Loucy (cell line): ENCODE results near the gene TPRG1.
"Not testable (repeated sequence)": the region's sequence is repeated elsewhere in the genome, so short reads cannot be mapped to it uniquely, and the experiment has no call there.

Source experiments
- H2AFZ ChIP-seq: fragments of 200-600 bp; sonication (generic); 2 replicates; pipeline ENCODE4 v1.6.0; 2016; ENCODE audit warnings: antibody characterized with exemption, mild to moderate bottlenecking, low read length, moderate library complexity
- H3F3A ChIP-seq: fragments of 200-600 bp; 2 replicates; pipeline ENCODE4 v1.6.0; 2016; ENCODE audit warnings: antibody characterized with exemption, low read depth, mild to moderate bottlenecking
- H3K27me3 ChIP-seq: fragments of 200-600 bp; sonication (generic); 2 replicates; pipeline ENCODE4 v1.6.1; 2014; ENCODE audit warnings: low read length, mild to moderate bottlenecking; ENCODE audit not compliant: insufficient read depth, poor library complexity, severe bottlenecking
- H3K36me3 ChIP-seq: fragments of 200-600 bp; sonication (generic); 2 replicates; pipeline ENCODE4 v1.6.1; 2016; ENCODE audit warnings: low read length; ENCODE audit not compliant: insufficient read depth
- H3K4me1 ChIP-seq: fragments of 200-600 bp; sonication (generic); 2 replicates; pipeline ENCODE4 v1.5.1; 2014; ENCODE audit warnings: low read length, mild to moderate bottlenecking; ENCODE audit not compliant: insufficient read depth, poor library complexity, severe bottlenecking
- H3K4me2 ChIP-seq: fragments of 200-600 bp; sonication (generic); 2 replicates; pipeline ENCODE4 v1.6.0; 2014; ENCODE audit warnings: antibody characterized with exemption, low read length, low read depth, mild to moderate bottlenecking; ENCODE audit not compliant: poor library complexity, severe bottlenecking
- H3K4me3 ChIP-seq: fragments of 200-600 bp; sonication (generic); 2 replicates; pipeline ENCODE4 v1.5.1; 2014; ENCODE audit warnings: low read length, mild to moderate bottlenecking, mixed read lengths; ENCODE audit not compliant: poor library complexity, severe bottlenecking
- H3K79me2 ChIP-seq: fragments of 200-600 bp; sonication (generic); 2 replicates; pipeline ENCODE4 v1.6.1; 2014; ENCODE audit warnings: low read length; ENCODE audit not compliant: insufficient read depth
- H3K9ac ChIP-seq: fragments of 200-600 bp; sonication (generic); 2 replicates; pipeline ENCODE4 v1.6.0; 2014; ENCODE audit warnings: mild to moderate bottlenecking, low read depth, low read length, moderate library complexity; ENCODE audit not compliant: poor library complexity, severe bottlenecking
- H3K9me2 ChIP-seq: fragments of 200-600 bp; sonication (generic); replicated peaks from 2 replicates; pipeline ENCODE4 v1.6.1; 2016; ENCODE audit warnings: low read depth, low read length, mixed read lengths
- H3K9me3 ChIP-seq: fragments of 200-600 bp; sonication (generic); 2 replicates; pipeline ENCODE4 v1.6.1; 2014; ENCODE audit warnings: mild to moderate bottlenecking, antibody characterized with exemption, low read length, low read depth; ENCODE audit not compliant: insufficient read depth
- H4K20me1 ChIP-seq: fragments of 200-600 bp; sonication (generic); 2 replicates; pipeline ENCODE4 v1.6.0; 2014; ENCODE audit warnings: antibody characterized with exemption, low read length, mild to moderate bottlenecking; ENCODE audit not compliant: insufficient read depth, poor library complexity, severe bottlenecking
- CTCF ChIP-seq: fragments of 200-600 bp; sonication (generic); conservative IDR thresholded peaks from 2 replicates; pipeline ENCODE4 v1.5.1; 2014; ENCODE audit warnings: mild to moderate bottlenecking, antibody characterized with exemption, low read length
- EZH2phosphoT487 ChIP-seq: fragments of 200-600 bp; IDR thresholded peaks from 2 replicates; pipeline ENCODE4 v1.6.1; 2018; ENCODE audit warnings: antibody characterized with exemption, mild to moderate bottlenecking, moderate library complexity, borderline replicate concordance

Gene TPRG1

GRCh38 chr3:189325454-189325853, 153.7 kb downstream of the TPRG1 start:
- no peak overlapping the region for H2AFZ ChIP-seq
- H3K9ac ChIP-seq, result peak overlapping the region; percentile 55
- H3K9me3 ChIP-seq, result no peaks in the 10 kb centered on the region

GRCh38 chr3:189329630-189330029, 157.9 kb downstream of the TPRG1 start:
- not testable (repeated sequence) for H3K9me3 ChIP-seq, H3K9ac ChIP-seq, H2AFZ ChIP-seq, H3K36me3 ChIP-seq, H3K9me2 ChIP-seq, H4K20me1 ChIP-seq, H3K79me2 ChIP-seq, H3K27me3 ChIP-seq, H3F3A ChIP-seq, H3K4me3 ChIP-seq, H3K4me2 ChIP-seq
- H3K4me1 ChIP-seq, result peaks cover 61% of the 10 kb centered on the region

More at GRCh38 chr3:189325454-189325853, 153.7 kb downstream of the TPRG1 start:
- Histone ChIP-seq H3K4me1 (peaks cover 75% of the 10 kb centered on the region), H3F3A (peaks cover 12% of the 10 kb centered on the region), H3K4me2 (peak overlapping the region; percentile 71), H3K36me3 (no peaks in the 10 kb centered on the region), H4K20me1 (no peaks in the 10 kb centered on the region), H3K9me2 (no peaks in the 10 kb centered on the region), H3K27me3 (no peaks in the 10 kb centered on the region), H3K4me3 (peak overlapping the region; percentile 48), H3K79me2 (no peaks in the 10 kb centered on the region)
- no peak for TF ChIP-seq EZH2phosphoT487
- no peak for TF ChIP-seq CTCF

GRCh38 chr3:189330066-189330465, 158.3 kb downstream of the TPRG1 start:
- Histone ChIP-seq H3K79me2 (no peaks in the 10 kb centered on the region), H3K4me3 (no peak overlapping the region), H3K27me3 (no peaks in the 10 kb centered on the region), H3F3A (0 out of 2 replicates have a peak, but pooled peaks cover 1% of the 10 kb centered on the region), H3K9ac (peak overlapping the region; percentile 18), H3K9me2 (no peaks in the 10 kb centered on the region), H4K20me1 (no peaks in the 10 kb centered on the region), H3K36me3 (no peaks in the 10 kb centered on the region), H2AFZ (no peak overlapping the region), H3K4me1 (peaks cover 63% of the 10 kb centered on the region), H3K9me3 (no peaks in the 10 kb centered on the region), H3K4me2 (no peak overlapping the region)
- TF ChIP-seq CTCF (no peak), EZH2phosphoT487 (no peak)

- Histone ChIP-seq H2AFZ (peak overlapping the region; percentile 53; the same call in 1 of the 2 replicates), H4K20me1 (no peaks in the 10 kb centered on the region), H3K4me3 (no peak overlapping the region), H3K9me2 (no peaks in the 10 kb centered on the region), H3K36me3 (no peaks in the 10 kb centered on the region), H3K4me2 (peak overlapping the region; percentile 12), H3F3A (no peaks in the 10 kb centered on the region), H3K27me3 (no peaks in the 10 kb centered on the region), H3K4me1 (peaks cover 58% of the 10 kb centered on the region), H3K79me2 (no peaks in the 10 kb centered on the region), H3K9ac (peak overlapping the region; percentile 18), H3K9me3 (no peaks in the 10 kb centered on the region)
- no peak for TF ChIP-seq CTCF
- no peak for TF ChIP-seq EZH2phosphoT487
Measured at GRCh38 chr3:189331002-189331418, 159.2 kb downstream of the TPRG1 start.
